GM18867 (cell line): ENCODE measurements around the gene TFAP2D.

Experiments
- ATAC-seq: cut with Tn5 transposase; IDR thresholded peaks from one replicate; pipeline ENCODE4 v1.9.1; 2021; ENCODE audit warnings: mild to moderate bottlenecking, moderate library complexity; ENCODE audit not compliant: unreplicated experiment

TFAP2D gene

GRCh38 chr6:50818020-50818419 is 104.7 kb downstream of the TFAP2D start:
- no peak for ATAC-seq

DNA sequence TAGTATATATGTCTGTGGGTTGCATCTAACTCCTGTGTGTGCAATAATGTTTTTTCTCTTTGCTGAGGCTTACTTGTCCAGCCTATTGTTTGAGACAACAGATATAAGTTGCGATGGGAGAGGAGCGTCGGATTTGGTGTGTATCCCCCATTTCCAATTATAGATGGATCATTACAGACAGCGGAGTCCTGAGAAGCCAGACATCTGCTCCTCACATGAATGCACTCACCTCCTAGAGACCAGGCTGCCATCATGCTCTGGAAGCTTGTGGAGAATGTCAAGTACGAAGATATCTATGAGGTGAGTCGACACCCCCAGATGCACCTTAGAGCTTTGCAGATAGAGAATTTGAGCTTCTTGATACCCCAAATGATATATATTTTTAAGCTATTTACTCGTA is 105.3 kb downstream of the TFAP2D start, which contains the start of gene TFAP2B:
TSS of gene TFAP2B (plus strand) at position 199 of the 400 bp plus-strand sequence. CDS start at position 220, 21 bp downstream.
- ATAC-seq: no peak

GRCh38 chr6:50819466-50819903 is 106.2 kb downstream of the TFAP2D start:
- ATAC-seq: no peak

DNA sequence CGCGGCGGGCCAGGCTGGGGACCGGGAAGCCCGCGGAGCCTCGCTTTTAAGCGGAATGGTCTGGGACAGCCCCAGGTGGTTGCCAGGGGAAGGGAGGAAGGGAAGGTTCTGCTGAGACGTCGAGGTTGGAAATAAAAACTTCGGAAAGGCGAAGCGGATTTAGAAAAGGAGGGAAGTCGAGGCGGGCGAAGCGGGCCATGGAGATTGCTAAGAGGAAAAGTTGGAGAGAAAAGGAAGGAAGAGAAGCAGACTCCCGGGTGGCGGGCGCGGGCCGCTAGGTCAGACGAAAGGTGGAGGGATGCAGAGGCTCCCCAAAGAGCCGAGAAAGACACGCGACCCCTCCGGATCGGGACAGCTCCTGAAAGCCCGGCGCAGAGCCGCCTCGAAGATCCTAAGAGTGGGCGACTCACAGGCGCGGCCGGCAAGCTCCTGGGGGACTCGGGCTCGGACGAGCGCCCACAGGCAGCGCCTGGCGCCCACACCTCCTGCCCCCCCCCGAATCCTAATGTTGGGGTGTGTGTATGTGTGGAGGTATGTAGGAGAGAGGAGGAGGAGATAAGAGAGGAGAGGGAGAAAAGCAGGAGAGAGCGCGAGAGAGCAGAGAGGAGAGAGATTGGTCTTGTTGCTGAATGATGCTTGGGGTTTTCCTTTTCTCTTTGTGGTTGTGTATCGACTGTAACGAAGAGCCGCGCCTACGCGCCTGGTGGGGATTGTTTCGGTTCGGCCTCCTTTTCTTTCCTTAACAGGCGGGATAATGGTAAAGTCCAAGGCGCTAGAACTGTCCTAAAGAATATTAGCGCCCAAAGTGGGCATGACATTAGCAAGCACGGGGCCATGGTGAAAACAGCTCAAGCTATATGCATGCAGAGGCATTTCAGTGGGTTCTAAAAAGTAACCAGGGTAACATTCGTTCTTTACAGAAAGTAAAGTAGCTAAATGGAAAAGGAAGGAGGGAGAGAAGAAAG is 106.9 kb downstream of the TFAP2D start:
- no peak for ATAC-seq

GRCh38 chr6:50820869-50821264 is 107.5 kb downstream of the TFAP2D start:
- ATAC-seq: no peak

DNA sequence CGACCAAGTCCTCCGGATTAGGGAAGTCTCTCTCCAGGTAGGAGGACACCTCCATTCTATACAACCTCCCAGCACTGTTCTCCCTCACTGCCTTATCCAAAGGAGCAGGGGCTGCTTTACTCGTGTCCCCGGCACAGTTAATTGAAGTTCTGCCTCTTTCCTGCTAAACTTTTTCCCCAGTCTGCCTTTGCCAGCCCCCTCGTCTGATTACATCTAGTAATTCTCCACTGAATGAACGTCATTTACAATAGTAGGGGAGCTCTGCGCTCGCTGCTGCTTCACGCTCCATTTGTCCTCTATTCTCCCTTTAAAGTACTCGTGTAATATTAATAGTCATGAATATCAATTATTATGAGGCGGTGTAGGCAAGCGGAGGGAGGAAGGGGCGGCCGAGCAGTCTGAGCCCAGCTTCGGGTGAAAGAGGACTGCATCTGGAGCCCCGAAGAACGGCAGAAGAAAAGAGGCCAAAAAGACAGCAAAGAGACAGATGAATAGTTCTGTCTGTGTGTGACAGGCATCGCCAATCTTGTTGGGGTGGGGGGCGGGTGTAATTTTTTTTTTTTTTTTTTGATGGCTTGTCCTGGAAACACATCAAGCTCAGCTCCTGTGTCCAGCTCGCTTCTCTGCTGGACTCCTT is 108.2 kb downstream of the TFAP2D start:
- no peak for ATAC-seq

DNA sequence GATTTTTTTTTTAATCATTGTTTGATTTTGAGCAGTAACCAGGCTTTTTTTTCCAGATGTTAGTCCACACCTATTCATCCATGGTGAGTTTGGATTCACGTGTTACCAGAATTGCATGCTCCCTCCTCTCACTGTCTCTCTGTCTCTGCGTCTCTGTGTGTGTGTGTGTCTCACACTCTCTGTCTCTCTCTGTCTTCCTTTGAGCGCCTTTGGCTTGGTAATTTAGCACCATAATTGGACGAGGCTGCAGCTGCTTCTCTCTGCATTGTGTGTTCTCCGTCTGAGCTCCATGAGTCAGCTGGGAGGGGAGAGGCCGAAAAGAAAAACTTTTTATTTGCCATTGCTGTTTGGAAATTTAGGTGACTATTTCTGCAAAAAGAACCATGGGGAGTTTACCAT is 108.8 kb downstream of the TFAP2D start:
- no peak for ATAC-seq
